ENCODE results near the gene USP13.
"Not testable (repeated sequence)": the region's sequence is repeated elsewhere in the genome, so short reads cannot be mapped to it uniquely, and the experiment has no call there.

The USP13 gene

GRCh38 chr3:179655236-179655635, 2.4 kb downstream of the USP13 start:
- no peak for DNase-seq

GRCh38 chr3:179658606-179659005, 5.8 kb downstream of the USP13 start:
- DNase-seq: peak; percentile 17

- no peak for DNase-seq
These were observed 8.0 kb downstream of the USP13 start for GRCh38 chr3:179660872-179661271.

GRCh38 chr3:179661777-179662176, 8.9 kb downstream of the USP13 start:
- peak; percentile 15 for DNase-seq

- no peak for DNase-seq
These were observed 10.3 kb downstream of the USP13 start for GRCh38 chr3:179663093-179663492.

- DNase-seq: peak; percentile 66
These were observed 13.2 kb downstream of the USP13 start for GRCh38 chr3:179666030-179666429.

- DNase-seq: peak; percentile 88
These were observed 13.7 kb downstream of the USP13 start for GRCh38 chr3:179666436-179667035.

- no peak for DNase-seq
These were observed 15.6 kb downstream of the USP13 start for GRCh38 chr3:179668429-179668828.

GRCh38 chr3:179670311-179670710, 17.5 kb downstream of the USP13 start:
- no peak for DNase-seq

- no peak for DNase-seq
These were observed 18.5 kb downstream of the USP13 start for GRCh38 chr3:179671309-179671708.

- DNase-seq: no peak
These were observed 19.0 kb downstream of the USP13 start for GRCh38 chr3:179671747-179672242.

GRCh38 chr3:179672918-179673317, 20.1 kb downstream of the USP13 start:
- no peak for DNase-seq

- no peak for DNase-seq
These were observed 20.7 kb downstream of the USP13 start for GRCh38 chr3:179673523-179673922.

GRCh38 chr3:179676081-179676480, 23.2 kb downstream of the USP13 start:
- no peak for DNase-seq

- DNase-seq: peak; percentile 17
These were observed 25.0 kb downstream of the USP13 start for GRCh38 chr3:179677884-179678283.

- no peak for DNase-seq
These were observed 28.8 kb downstream of the USP13 start for GRCh38 chr3:179681492-179682263.

- no peak for DNase-seq
These were observed 29.7 kb downstream of the USP13 start for GRCh38 chr3:179682426-179683080.

GRCh38 chr3:179683286-179683685, 30.4 kb downstream of the USP13 start:
- not testable (repeated sequence) for DNase-seq

- DNase-seq: no peak
These were observed 35.2 kb downstream of the USP13 start for GRCh38 chr3:179687967-179688535.

GRCh38 chr3:179688850-179689249, 36.0 kb downstream of the USP13 start:
- DNase-seq: no peak

- DNase-seq: no peak
These were observed 41.9 kb downstream of the USP13 start for GRCh38 chr3:179694731-179695130.

- DNase-seq: no peak
These were observed 43.0 kb downstream of the USP13 start for GRCh38 chr3:179695672-179696313.

GRCh38 chr3:179697736-179698332, 45.0 kb downstream of the USP13 start:
- DNase-seq: no peak
